Measurements from ENCODE around the gene COL4A2. TPM values are rescaled to one million over a fixed set of nuclear protein-coding genes. Genes with fewer than 3 reads are reported as not detected.

COL4A2 gene
- total RNA-seq, 4 donors from 2014 or later, result 97.6 to 193 (median 131) TPM

DNA sequence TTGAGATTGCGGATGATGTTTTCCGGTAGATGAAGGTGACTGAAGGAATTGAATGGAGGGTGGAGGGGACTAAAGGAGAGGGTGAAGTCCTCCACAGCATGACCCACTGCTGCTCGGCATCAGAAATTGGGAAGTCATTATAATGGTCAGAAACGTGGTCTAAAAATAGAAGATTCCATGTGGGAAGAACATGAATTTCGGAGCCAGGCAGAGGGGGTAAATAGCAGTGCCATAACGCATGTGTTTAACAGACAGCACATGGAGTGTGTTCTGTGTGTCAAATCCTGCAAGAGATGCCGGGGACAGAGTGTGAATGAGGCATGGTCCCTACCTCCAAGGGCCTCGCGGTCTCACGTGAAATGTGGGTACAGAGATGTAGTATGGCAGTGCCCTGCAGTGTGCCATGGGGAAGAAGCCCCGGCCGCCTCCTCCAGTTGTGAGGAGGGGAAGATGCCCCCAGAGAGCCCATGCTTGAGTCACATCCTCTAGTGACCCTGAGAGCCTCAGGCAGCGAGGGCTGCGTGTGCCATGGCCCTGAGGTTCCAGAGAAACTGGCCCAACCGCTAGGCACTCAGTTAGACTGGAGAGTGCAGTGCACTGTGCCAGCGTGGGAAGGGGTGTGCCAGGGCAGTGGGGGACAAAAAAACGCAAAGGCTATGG, 106.1 kb downstream of the COL4A2 start:
- peak overlapping the region in 2 of 3 donors; percentile 78 to 94 for H3K27ac ChIP-seq
- H3K9me3 ChIP-seq, result no peaks in the 10 kb centered on the region
- TF ChIP-seq, protein P1, sequence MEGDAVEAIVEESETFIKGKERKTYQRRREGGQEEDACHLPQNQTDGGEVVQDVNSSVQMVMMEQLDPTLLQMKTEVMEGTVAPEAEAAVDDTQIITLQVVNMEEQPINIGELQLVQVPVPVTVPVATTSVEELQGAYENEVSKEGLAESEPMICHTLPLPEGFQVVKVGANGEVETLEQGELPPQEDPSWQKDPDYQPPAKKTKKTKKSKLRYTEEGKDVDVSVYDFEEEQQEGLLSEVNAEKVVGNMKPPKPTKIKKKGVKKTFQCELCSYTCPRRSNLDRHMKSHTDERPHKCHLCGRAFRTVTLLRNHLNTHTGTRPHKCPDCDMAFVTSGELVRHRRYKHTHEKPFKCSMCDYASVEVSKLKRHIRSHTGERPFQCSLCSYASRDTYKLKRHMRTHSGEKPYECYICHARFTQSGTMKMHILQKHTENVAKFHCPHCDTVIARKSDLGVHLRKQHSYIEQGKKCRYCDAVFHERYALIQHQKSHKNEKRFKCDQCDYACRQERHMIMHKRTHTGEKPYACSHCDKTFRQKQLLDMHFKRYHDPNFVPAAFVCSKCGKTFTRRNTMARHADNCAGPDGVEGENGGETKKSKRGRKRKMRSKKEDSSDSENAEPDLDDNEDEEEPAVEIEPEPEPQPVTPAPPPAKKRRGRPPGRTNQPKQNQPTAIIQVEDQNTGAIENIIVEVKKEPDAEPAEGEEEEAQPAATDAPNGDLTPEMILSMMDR (IDR thresholded peaks at IDR 0.05), result no peak
- TF ChIP-seq POLR2A (IDR thresholded peaks at IDR 0.05), result no peak
- peaks cover 22 to 69% of the 10 kb centered on the region in 2 donors for H3K4me1 ChIP-seq
- peak in 1 of 2 donors; percentile 21 for DNase-seq
- intact Hi-C loops (cut with DNase I), result loop anchor here (5.0 to 10.0 kb wide), 2 partner anchors 98 to 191 kb away; no protein-coding TSS in a partner anchor
- no peaks in the 10 kb centered on the region for H3K36me3 ChIP-seq
- H3K4me3 ChIP-seq (replicated peaks in 1 of 3), result no peak overlapping the region
- 83 to 87% methylated on average over 17 of the region's 17 CpGs for WGBS, 2 donors
- no peaks in the 10 kb centered on the region for H3K27me3 ChIP-seq

DNA sequence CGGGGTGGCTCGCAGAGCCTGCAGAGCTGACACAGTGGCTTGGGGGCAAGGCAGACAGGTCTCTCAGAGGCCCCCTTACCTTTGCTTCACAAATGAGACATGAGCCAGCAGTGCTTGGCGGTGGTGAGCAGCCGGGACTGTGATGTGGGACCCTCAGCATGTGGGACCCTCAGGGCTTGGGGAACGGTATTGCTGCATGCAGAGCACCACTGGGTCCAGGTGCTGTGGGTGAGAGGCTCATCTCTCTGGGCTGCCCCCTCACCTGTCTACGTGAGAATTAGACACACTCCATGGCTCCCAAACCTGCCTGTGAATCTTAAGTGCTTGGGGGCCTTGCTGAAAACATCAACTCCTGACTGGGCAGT, 106.6 kb downstream of the COL4A2 start:
- Histone ChIP-seq H3K27me3 (no peaks in the 10 kb centered on the region), H3K9me3 (no peaks in the 10 kb centered on the region), H3K27ac (peak overlapping the region; percentile 7 to 94 (median 78)), H3K4me1 (peaks cover 22 to 65% of the 10 kb centered on the region in 2 donors), H3K36me3 (no peaks in the 10 kb centered on the region), H3K4me3 (replicated peaks in 1 of 3) (no peak overlapping the region)
- TF ChIP-seq POLR2A (IDR thresholded peaks at IDR 0.05), result no peak
- TF ChIP-seq, protein P1 (IDR thresholded peaks at IDR 0.05), result no peak
- 69 to 71% methylated on average over 5 to 6 of the region's 6 CpGs for WGBS, 2 donors
- intact Hi-C loops (cut with DNase I), result loop anchor here (5.0 to 10.0 kb wide), 2 partner anchors 99 to 191 kb away; no protein-coding TSS in a partner anchor
- no peak for DNase-seq

DNA sequence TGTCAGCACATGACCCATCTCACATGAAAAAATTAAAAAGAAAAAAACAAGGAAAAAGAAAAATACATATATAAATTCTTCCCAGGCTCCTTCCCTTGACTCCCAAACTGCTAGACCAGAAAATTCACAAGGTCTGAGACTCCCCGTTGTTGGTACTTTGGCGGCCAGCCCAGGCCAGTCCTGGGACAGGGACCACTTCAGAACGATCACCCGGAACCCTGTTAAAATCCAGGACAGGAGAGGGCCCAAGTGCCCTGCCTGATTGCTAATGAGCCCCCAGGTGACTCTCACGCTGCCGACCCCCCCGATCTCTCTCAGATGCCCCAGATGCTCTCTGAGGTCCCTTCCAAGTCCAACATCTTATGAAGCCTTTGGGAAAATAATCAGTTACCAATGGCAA, 107.2 kb downstream of the COL4A2 start:
- Histone ChIP-seq H3K4me3 (replicated peaks in 1 of 3) (no peak overlapping the region), H3K27me3 (no peaks in the 10 kb centered on the region), H3K36me3 (no peaks in the 10 kb centered on the region), H3K27ac (peak overlapping the region; percentile 37 to 94 (median 78)), H3K4me1 (peaks cover 22 to 63% of the 10 kb centered on the region in 2 donors), H3K9me3 (no peaks in the 10 kb centered on the region)
- intact Hi-C loops (cut with DNase I), result loop anchor here (5.0 to 10.0 kb wide), 2 partner anchors 99 to 192 kb away; no protein-coding TSS in a partner anchor
- peak; percentile 90 to 91 for DNase-seq
- WGBS, 2 donors, result 24 to 26% methylated on average over 7 of the region's 7 CpGs
- TF ChIP-seq, protein P1 (IDR thresholded peaks at IDR 0.05), result no peak
- TF ChIP-seq POLR2A (IDR thresholded peaks at IDR 0.05), result no peak

DNA sequence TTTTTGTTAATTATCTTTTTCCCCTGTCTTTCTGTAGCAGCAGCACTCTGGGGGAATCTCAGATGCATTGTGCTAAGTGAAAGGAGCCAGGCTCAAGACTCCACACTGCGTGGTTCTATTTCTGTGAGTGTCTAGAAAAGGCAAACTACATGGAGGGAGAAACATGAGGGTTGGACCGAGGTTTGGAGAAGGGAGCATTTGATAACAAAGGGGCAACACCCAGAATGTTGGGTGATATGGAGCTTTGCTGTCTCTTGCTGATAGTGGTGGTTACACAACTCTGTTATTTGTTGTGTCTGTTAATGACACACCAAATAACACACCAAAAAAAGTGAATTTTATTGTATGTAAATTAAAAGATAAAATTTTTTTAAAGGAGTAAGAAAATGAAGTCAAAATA, 107.8 kb downstream of the COL4A2 start:
- no peaks in the 10 kb centered on the region for H3K27me3 ChIP-seq
- no peak for TF ChIP-seq POLR2A (IDR thresholded peaks at IDR 0.05)
- TF ChIP-seq, protein P1 (IDR thresholded peaks at IDR 0.05), result no peak
- peak overlapping the region; percentile 37 to 94 (median 78) for H3K27ac ChIP-seq
- H3K36me3 ChIP-seq, result no peaks in the 10 kb centered on the region
- no peak for DNase-seq
- no peak overlapping the region for H3K4me3 ChIP-seq (replicated peaks in 1 of 3)
- WGBS, 2 donors, result 83 to 93% methylated on average over 2 of the region's 2 CpGs
- intact Hi-C loops (cut with DNase I), result loop anchor here (5.0 to 10.0 kb wide), 2 partner anchors 100 to 193 kb away; no protein-coding TSS in a partner anchor
- H3K4me1 ChIP-seq, result peaks cover 22 to 58% of the 10 kb centered on the region in 2 donors
- no peaks in the 10 kb centered on the region for H3K9me3 ChIP-seq

DNA sequence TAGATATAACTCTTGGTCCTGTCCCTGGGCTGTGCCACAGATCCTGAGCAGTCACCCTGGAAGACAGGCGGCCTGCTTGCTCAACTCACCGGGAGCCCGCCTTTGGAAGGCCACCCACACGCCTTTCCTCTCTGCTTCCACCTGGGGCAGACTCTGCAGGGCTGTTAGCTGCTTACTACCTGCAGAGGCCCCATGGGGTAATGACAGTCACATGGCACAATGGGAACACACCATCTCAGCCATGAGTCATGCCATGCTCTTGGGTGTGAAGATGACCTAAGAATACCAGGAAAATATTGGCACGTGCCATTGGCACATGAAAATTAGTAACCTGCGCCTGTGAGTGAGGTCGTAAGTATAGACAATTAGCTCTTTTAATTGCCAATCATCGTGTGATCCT, 108.6 kb downstream of the COL4A2 start:
- H3K4me3 ChIP-seq (replicated peaks in 1 of 3), result no peak overlapping the region
- 82 to 83% methylated on average over 8 of the region's 8 CpGs for WGBS, 2 donors
- H3K27me3 ChIP-seq, result no peaks in the 10 kb centered on the region
- DNase-seq, result no peak
- H3K27ac ChIP-seq, result peak overlapping the region in 2 of 3 donors; percentile 46 to 56
- TF ChIP-seq, protein P1 (IDR thresholded peaks at IDR 0.05), result no peak
- no peak for TF ChIP-seq POLR2A (IDR thresholded peaks at IDR 0.05)
- intact Hi-C loops (cut with DNase I), result loop anchor here (10.0 kb wide), 1 partner anchor 101 kb away; no protein-coding TSS in a partner anchor
- no peaks in the 10 kb centered on the region for H3K9me3 ChIP-seq
- H3K36me3 ChIP-seq, result no peaks in the 10 kb centered on the region
- peaks cover 22 to 51% of the 10 kb centered on the region in 2 donors for H3K4me1 ChIP-seq
